Thoracic aorta (tissue), 2 donors: ENCODE measurements around the gene NAV2. TPM values are rescaled to one million over a fixed set of nuclear protein-coding genes. Genes with fewer than 3 reads are reported as not detected.

Experiments used
- ATAC-seq: fragments of 150-250 bp; one replicate; pipeline ENCODE4 v1.8.0; 2017; ENCODE audit warnings: low read depth; ENCODE audit not compliant: insufficient number of reproducible peaks, low FRiP score
- DNase-seq: peaks from one replicate; pipeline ENCODE4 v3.0.0-alpha.2; 2020; ENCODE audit warnings: low spot score
- H3K27ac ChIP-seq, 2 donors: fragments of 200-600 bp; sonication (generic); 1 replicate in 1 of 2; 2 replicates in 1 of 2; pipeline ENCODE4 v1.5.1; 2016; ENCODE audit warnings: mild to moderate bottlenecking in 2 of 2, moderate library complexity in 2 of 2
- H3K27me3 ChIP-seq: fragments of 200-600 bp; sonication (generic); replicated peaks from 2 replicates; pipeline ENCODE4 v1.6.0; 2016; ENCODE audit warnings: mild to moderate bottlenecking; ENCODE audit not compliant: insufficient read depth
- H3K36me3 ChIP-seq: fragments of 200-600 bp; sonication (generic); one replicate; pipeline ENCODE4 v1.5.1; 2016
- H3K4me1 ChIP-seq, 2 donors: fragments of 200-600 bp; sonication (generic); 1 replicate in 1 of 2; 2 replicates in 1 of 2; pipeline versions ENCODE4 v1.5.1 to v1.6.0; 2016; ENCODE audit warnings: low read depth in 2 of 2, mild to moderate bottlenecking in 1 of 2; ENCODE audit not compliant: control insufficient read depth in 1 of 2
- H3K4me3 ChIP-seq: fragments of 200-600 bp; sonication (generic); 2 replicates; pipeline ENCODE4 v1.5.1; 2016; ENCODE audit warnings: mild to moderate bottlenecking
- H3K9me3 ChIP-seq: fragments of 200-600 bp; sonication (generic); 2 replicates; pipeline ENCODE4 v1.5.1; 2016
- CTCF ChIP-seq: fragments of 200-600 bp; sonication (generic); IDR thresholded peaks from one replicate; pipeline ENCODE4 v1.5.1; 2019; ENCODE audit warnings: antibody characterized with exemption
- total RNA-seq, 2 donors: library from RNA; depleted of rRNA; stranded (reverse); fragments of >200 nt; gene quantifications; one replicate each; pipeline versions ENCODE4 v1.1.0 to v1.2.3, GENCODE V29; 2016

The NAV2 gene
- total RNA-seq, 2 donors from 2014 or later = 125 to 230 TPM

- TF ChIP-seq CTCF = no peak
- no peaks in the 10 kb centered on the region for H3K27me3 ChIP-seq
- no peaks in the 10 kb centered on the region for H3K9me3 ChIP-seq
- no peak for DNase-seq
- H3K27ac ChIP-seq = peak overlapping the region; percentile 98
- no peaks in the 10 kb centered on the region for H3K36me3 ChIP-seq
- ATAC-seq = no peak
- H3K4me1 ChIP-seq = peaks cover 29 to 60% of the 10 kb centered on the region in 2 donors
- peak overlapping the region; percentile 92 for H3K4me3 ChIP-seq
Measured at GRCh38 chr11:19714022-19714386, 1.4 kb downstream of the NAV2 start.

- Histone ChIP-seq H3K27me3 (no peaks in the 10 kb centered on the region), H3K4me3 (peak overlapping the region; percentile 92), H3K36me3 (no peaks in the 10 kb centered on the region), H3K27ac (peak overlapping the region; percentile 98), H3K9me3 (no peaks in the 10 kb centered on the region), H3K4me1 (peaks cover 33 to 65% of the 10 kb centered on the region in 2 donors)
- ATAC-seq = peak; percentile 26
- TF ChIP-seq CTCF = no peak
- DNase-seq = peak; percentile 78
Measured at GRCh38 chr11:19714387-19715363, 2.0 kb downstream of the NAV2 start.

- DNase-seq (peak; percentile 46), ATAC-seq (peak; percentile 13)
- Histone ChIP-seq H3K4me3 (peak overlapping the region; percentile 92), H3K9me3 (no peaks in the 10 kb centered on the region), H3K36me3 (no peaks in the 10 kb centered on the region), H3K27ac (peak overlapping the region; percentile 98), H3K4me1 (peaks cover 36 to 65% of the 10 kb centered on the region in 2 donors), H3K27me3 (no peaks in the 10 kb centered on the region)
- TF ChIP-seq CTCF = no peak
Measured at GRCh38 chr11:19715373-19715772, 2.7 kb downstream of the NAV2 start.

GRCh38 chr11:19718051-19718450 is 5.4 kb downstream of the NAV2 start:
- Histone ChIP-seq H3K36me3 (peaks cover 4% of the 10 kb centered on the region), H3K9me3 (no peaks in the 10 kb centered on the region), H3K27ac (peak overlapping the region; percentile 98), H3K4me3 (peak overlapping the region; percentile 92), H3K27me3 (no peaks in the 10 kb centered on the region), H3K4me1 (peaks cover 43 to 72% of the 10 kb centered on the region in 2 donors)
- TF ChIP-seq CTCF = no peak
- DNase-seq (no peak), ATAC-seq (no peak)

- Histone ChIP-seq H3K36me3 (peaks cover 4% of the 10 kb centered on the region), H3K27ac (peak overlapping the region; percentile 94 to 98), H3K27me3 (no peaks in the 10 kb centered on the region), H3K9me3 (no peaks in the 10 kb centered on the region), H3K4me1 (peaks cover 49 to 81% of the 10 kb centered on the region in 2 donors), H3K4me3 (peak overlapping the region; percentile 41)
- no peak for TF ChIP-seq CTCF
- no peak for ATAC-seq
- no peak for DNase-seq
Measured at GRCh38 chr11:19718951-19719350, 6.3 kb downstream of the NAV2 start.
